Epithelial cell of prostate (primary cell): ENCODE measurements around the gene OXT.
"Not testable (repeated sequence)": the region's sequence is repeated elsewhere in the genome, so short reads cannot be mapped to it uniquely, and the experiment has no call there.

Experiments
- DNase-seq: peaks from one replicate; pipeline ENCODE4 v3.0.0-alpha.2; 2011; ENCODE audit warnings: low read depth, low spot score
- H3K27ac ChIP-seq: fragments of 450-650 bp; 2 replicates; pipeline ENCODE4 v1.5.1; 2017; ENCODE audit warnings: mild to moderate bottlenecking

OXT gene

DNA sequence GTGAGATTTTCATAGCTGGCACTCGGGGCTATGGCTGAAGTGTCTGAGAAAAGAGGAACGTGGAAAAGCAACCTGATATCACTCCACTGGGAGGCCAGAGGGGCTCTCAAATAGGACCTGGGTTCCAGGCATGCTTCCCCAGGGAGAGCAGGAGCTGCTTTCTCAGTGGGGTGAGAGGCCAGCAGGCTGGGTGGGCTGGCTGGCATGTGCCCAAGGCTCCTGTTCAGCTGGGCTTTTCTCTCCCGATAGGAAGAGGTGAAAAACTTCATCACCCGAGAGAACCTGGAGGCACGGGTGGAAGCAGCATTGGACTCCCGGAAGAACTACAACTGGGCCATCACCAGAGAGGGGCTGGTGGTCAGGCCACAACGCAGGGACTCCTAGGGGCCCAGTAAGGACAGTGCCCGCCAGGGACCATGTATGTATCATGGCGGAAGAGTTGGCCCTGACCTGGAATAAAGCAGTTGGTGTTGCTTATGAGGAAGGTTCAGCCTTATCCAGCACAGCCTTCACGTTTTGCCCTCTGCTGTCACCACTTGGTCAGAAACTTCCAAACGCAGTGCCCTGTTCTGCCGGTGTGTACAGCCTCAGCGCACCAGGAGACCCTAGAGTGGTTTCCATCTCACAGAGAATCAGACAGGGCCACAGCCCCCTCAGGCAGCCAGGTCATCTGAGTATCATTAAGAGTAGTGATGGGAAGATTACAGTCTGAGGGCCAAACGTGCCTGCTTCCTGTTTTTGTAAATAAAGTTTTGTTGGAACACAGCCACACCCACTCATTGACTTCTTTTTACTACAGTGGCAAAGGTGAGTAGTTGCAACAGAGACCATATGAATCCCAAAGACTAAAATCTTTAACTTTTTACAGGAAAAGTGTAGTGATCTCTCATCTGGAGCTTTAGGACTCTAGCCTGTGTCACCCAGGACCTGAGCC is 23.7 kb upstream of the OXT start:
- H3K27ac ChIP-seq, result no peak overlapping the region
- no peak for DNase-seq

DNA sequence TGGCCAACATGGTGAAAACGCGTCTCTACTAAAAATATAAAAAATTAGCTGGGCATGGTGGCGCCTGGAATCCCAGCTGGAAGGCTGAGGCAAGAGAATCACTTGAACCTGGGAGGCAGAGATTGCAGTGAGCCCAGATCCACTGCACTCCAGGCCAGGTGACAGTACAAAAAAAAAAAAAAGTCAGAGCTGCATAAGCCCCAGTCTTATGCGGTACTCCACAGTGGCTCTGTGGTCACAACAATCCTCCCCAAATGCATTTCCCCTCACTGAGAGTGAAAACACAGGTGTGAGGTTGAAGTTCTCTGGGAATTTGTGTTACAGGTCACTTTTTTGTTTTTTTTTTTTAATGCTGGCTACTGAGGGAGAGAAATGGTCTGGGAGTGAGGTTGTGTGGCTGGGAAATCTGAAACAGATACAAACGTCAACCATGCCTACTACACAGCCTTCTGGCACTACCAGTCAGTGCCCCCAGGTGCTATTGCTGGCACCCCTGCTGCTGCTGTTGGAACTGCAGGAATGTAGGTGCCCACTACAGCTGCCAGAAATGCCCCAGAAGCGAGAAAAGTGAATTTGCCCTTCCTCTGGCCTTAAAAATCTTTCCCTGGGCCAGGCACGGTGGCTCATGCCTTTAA is 19.9 kb upstream of the OXT start:
- H3K27ac ChIP-seq, result no peak overlapping the region
- no peak for DNase-seq

DNA sequence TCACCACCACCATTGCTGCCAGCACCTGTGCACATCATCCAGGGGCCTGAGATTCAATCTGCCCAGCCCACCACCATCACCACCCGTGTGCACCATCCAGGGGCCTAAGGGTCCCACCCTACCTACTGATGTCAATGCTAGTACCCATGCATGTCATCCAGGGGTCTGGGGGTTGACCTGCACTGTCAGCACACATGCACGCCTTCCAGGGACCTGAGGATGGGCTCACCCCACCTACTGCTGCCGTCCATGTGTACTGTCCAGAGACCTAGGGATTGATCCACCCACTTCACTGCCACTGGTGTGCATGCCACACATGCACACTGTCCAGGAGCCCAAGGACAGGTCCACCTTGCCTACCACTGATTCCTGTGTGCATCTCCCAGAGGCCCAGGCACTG is 11.9 kb upstream of the OXT start:
- DNase-seq, result no peak

DNA sequence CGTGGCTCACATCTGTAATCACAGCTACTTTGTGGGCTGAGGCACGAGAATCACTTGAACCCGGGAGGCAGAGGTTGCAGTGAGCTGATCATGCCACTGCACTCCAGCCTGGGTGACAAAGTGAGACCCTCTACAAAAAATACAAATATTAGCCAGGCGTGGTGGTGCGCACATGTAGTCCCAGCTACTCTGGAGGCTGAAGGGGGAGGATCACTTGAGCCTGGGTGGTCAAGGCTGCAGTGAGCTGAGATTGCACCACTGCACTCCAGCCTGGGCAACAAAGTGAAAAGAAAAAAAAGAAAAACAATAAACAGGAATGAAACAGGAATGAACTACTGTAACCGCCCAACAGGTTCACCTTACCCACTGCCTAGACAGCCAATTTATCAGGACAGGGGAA is 7.3 kb upstream of the OXT start:
- not testable (repeated sequence) for DNase-seq

More for the DNA sequence above, 11.9 kb upstream of the OXT start:
- no peak overlapping the region for H3K27ac ChIP-seq

DNA sequence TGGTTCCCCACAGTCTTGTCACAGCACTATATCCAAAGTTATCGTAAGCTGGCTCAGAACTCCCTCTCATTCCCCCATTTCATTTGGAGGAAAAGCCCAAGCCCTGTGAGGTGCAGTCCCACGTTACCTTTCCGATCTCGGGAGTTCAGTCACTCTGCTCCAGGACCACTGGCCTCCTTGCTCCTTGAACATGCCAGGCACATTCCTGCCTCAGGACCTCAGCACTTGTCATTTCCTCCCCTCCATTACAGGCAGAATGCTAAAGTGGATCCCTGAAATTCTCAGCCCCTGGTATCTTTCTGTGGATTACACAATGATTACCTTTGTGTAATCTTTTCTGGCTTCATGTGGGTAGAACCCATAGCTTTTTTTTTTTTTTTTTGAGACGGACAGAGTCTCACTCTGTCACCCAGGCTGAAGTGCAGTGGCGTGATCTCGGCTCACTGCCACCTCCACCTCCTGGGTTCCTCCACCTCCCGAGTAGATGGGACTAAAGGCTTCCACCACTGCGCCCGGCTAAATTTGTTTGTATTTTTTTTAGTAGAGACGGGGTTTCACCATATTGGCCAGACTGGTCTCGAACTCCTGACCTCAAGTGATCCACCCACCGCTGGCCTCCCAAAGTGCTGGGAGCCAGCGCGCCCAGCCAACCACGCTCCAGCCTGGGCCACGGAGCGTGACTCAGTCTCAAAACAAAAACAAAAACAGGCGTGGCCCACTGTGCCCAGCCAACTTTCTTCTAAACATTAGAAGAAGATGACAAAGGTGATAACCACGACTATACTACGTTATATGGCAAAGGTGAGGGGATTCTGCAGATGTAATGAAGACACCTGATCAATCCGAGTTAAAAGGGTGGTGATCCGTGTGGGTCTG is 4.0 kb upstream of the OXT start:
- no peak for DNase-seq
- H3K27ac ChIP-seq, result no peak overlapping the region

More for the DNA sequence above, 7.3 kb upstream of the OXT start:
- H3K27ac ChIP-seq, result not testable (repeated sequence)

DNA sequence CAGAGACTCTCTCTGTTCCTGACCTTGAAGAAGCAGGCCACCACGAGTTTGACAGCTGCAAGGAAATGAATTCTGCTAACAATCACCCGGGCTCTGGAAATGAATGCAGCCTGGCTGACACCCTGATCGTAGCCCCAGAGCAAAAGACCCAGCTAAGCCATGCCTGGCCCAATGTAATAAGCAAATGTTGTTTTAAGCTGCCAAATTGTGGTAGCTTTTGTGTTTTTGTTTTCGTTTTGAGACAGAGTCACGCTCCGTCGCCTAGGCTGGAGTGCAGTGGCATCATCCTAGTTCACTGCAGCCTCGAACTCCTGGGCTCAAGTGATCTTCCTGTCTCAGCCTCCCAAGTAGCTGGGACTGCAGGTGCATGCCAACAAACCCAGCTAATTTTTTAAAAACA is 3.3 kb upstream of the OXT start:
- DNase-seq, result no peak
- no peak overlapping the region for H3K27ac ChIP-seq

DNA sequence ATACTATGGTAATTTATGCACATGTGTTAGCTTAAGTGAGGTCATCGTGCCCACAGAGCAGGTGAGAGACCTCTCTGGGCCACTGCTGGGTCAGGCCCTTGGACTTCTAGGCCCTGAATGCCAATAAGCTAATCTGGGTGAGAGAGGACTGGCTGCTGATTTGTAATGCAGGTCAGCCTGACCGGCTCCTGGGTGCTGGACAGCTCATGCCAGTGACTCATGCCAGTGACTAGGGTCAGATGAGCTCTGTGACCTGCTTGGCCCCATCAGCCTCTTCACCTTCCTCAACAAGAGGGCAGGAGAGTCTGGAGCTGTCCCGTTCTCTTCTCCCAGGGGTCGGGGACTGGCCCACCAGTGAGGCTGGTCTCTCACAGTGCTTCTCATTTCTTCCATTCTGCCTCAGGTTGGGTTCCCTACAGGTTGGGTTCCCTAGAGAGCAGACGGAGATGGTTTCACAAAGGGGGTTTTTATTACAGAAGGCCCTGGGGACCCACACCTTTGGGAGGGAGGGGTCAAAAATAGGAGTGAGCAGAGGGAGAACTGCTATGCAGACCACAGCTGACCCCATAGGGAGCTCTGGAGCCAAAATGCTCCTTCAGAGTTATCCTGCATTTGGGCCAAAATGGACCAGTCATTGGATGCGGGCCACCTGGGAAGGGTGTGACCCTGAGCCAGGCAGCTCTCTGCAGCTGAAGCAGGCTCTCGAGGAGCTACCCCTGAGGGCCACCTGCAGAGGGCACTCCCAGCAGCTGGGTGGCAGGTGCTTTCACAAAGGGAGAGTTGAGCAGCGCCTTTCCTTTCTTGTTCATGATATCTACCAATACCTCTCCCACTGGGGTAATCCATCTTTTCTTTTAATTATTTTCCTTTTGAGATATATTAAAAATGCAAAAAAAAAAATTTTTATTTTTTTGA is 2.2 kb upstream of the OXT start:
- no peak for DNase-seq
- no peak overlapping the region for H3K27ac ChIP-seq

DNA sequence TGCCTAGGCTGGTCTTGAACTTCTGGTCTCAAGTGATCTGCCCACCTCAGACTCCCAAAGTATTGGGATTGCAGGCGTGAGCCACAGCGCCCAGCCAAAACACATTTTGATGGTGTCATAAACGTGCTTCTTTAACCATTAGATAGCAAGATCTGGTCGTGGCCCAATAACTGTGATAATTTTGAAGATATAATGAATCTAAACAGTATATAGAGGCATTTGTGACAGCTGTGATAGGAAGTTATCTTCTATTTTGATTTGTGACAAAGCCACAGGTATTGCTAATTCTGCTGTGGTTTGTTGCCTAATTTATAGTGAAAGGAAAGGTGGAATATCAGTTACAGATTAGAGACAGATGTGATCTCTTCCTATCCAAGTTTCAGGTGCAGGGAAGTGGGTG is 695 bp upstream of the OXT start:
- no peak for DNase-seq
- H3K27ac ChIP-seq, result no peak overlapping the region

DNA sequence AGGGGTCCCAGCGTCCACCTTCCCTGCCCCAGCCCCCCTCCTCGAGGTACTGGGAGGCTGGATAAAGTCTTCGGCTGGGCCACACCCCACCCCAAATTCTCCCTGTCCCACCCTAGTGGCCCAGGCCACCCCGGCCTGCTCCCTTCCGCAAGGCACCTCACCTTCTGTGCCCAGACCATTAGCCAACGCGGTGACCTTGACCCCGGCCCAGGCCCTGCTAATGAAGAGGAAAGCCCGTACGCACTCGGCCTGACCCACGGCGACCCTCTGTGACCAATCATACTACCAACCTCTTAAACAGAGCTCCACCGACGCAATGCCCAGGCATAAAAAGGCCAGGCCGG is 182 bp upstream of the OXT start:
- H3K27ac ChIP-seq, result no peak overlapping the region
- DNase-seq, result no peak

DNA sequence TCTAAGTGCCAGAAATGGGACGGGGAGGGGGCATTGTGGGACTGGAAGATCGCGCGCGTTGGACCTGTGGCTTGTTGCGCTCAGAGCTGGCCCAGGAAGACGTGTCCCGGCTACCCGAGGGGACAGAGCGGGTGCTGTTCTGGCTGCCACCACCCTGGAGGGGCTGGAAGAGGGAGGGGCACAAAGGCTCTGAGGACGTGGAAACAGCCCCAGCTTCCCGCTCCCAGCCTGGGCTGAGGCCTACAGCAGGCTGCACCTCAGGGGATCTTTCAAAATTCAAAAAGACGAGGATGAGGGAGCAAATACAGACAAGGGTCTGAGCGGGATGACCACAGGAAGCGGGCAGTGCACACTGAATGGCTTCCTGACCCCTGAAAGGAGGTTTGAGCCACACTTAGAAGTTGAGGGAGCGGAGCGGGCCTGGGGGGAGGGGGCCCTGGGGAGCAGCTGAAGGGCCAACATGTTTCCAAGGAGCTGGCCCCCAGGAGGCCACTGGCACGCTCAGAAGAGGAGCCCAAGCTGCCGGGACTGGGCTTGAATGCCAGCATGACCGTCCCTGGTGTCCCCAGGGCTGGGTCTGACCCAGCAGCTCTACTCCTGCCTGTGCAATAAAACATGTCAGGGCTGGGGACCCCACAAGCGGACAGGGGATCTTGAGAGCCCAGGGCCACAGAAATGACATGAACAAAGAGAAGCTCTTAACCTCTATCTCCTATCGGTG is 1.3 kb downstream of the OXT start:
- H3K27ac ChIP-seq, result no peak overlapping the region

DNA sequence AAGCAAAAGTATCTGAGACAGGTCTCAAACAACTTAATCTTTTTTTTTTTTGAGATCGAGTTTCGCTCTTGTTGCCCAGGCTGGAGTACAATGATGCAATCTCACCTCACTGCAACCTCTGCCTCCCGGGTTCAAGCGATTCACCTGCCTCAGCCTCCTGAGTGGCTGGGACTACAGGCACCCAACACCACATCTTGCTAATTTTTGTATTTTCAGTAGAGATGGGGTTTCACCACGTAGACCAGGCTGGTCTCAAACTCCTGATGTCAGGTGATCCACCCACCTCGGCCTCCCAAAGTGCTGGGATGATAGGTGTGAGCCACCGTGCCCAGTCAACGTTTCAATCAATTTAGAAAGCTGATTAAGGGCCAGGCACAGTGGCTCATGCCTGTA is 1.8 kb downstream of the OXT start:
- not testable (repeated sequence) for DNase-seq, H3K27ac ChIP-seq

More for the DNA sequence above, 1.3 kb downstream of the OXT start:
- DNase-seq, result no peak

DNA sequence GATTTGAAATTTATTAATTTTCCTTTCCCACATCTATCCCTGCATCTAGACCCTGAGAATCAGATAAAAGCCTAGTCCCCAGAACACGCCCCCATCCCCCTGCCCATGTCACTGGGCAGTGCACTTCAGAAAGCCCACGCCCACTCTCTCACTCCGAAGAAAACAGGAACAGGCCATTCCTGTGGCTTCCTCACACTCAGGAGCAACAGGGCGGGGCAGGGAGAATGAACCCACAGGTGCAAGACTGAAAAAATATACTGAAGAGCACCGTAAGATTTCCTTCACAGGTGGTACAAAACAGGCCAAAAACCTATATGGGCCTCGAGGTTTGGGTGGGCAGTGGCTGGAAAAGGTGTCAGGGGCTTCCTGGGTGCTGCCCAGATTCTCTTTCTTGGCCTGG is 3.4 kb downstream of the OXT start:
- no peak overlapping the region for H3K27ac ChIP-seq
- no peak for DNase-seq

DNA sequence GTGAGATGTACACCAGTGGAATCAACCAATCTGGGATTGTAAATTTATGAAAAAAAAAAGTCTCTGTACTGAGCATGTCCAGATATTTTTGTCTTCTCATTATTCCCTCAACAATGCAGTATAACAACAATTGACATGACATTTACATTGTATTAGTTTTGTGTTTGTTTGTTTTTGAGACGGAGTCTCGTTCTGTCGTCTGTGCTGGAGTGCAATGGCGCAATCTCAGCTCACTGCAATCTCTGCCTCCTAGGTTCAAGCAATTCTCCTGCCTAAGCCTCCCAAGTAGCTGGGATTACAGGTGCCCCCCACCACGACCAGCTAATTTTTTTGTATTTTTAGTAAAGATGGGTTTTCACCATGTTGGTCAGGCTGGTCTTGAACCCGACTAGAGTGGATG is 3.9 kb downstream of the OXT start:
- not testable (repeated sequence) for H3K27ac ChIP-seq, DNase-seq

DNA sequence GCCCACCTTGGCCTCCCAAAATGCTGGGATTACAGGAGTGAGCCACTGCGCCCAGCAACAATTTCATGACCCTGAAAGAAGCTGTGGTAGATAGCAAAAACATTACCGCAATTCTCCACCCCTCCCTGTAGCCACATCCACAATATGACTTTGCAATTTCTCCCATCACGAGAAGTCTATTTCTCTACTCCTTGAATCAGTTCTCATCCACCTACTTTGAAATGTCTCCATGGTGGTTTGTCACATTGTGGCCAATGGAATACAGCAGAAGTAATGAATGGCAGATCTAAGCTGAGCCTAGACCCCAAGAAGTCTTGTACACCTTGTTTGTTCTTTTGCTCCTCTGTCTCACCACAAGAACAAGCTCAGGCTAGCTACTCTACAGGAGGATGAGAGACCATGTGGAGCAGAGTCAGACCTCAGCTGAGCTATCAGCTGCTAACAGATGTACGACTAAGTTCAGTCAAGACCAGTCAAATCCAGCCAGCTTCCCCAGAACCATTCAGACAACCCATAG is 6.3 kb downstream of the OXT start:
- H3K27ac ChIP-seq, result no peak overlapping the region
- DNase-seq, result no peak

DNA sequence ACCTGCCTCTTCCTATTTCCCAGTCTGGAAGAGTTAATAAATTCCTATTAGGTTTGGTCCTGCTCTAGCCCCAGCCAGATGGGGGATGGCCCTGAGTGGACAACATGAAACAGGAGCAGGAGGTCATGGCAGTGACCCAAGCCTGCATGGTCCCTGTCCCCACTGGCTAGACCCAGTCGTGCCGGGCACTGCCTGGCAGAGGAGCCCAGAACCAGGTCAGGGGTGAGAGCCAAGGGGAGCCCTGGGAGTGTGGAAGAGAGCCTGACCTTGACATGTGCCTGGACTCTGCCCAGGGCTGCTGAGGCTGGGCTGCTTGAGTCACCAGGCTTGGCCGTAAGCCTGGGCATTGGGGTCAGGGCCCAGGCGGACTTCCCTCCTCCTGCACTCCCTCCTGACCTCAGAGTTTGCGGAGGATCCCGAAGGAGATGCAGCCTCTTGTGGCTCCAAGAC is 9.5 kb downstream of the OXT start:
- no peak overlapping the region for H3K27ac ChIP-seq
- DNase-seq, result no peak

DNA sequence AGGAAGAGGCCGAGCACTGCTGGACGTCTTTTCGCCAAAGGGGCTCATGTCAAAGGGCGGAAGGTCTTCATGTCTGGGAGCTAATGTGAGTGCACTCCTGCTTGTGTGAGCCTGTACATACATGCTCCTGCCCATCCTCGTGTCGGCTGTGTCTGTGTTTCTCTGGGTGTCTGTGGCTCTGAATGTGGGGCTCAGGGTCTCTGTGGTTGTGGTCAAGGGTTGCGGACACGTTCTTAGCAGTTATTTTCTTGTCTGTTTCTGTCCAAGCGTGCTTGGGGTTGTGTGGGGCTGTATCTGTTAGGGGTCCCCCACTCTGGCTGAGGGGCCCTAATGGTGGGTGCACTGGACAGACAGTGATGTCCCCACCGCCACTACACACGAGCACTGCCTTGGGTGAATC is 10.2 kb downstream of the OXT start:
- H3K27ac ChIP-seq, result no peak overlapping the region
- no peak for DNase-seq

DNA sequence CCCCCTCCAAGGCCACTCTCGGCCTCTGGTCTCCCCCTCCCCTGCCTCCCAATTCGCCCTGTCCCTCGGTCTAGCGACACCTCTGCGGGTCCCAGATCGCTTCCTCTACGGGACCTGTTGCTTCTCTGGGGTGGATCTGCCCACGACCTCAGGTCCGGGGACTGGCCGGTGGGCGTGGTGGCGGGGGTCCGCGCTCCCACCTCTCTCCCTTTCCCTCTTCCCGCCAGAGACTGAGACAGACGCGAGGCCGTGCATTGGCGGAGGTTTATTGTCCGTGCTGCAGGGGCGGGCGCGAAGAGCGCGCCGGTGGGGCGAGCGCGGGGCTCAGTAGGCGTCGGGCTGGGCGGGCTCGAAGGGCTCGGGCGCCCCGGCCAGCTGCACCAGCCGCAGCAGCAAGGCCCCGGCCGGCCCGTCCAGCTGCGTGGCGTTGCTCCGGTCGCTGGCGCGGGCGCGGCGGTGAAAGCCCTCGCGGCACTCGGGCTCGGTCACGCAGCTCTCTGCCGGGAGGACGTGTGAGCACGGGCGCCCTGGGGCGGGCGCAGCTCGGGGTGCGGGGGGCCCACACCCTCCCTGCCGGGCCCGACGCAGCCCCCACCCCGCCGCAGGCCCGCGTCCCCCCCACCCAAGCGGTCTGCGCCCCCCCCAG is 11.0 kb downstream of the OXT start:
- DNase-seq, result no peak

More for the DNA sequence above, 11.0 kb downstream of the OXT start:
- H3K27ac ChIP-seq, result no peak overlapping the region
